Type B pancreatic cell (in vitro differentiated cells): ENCODE measurements around the gene SMPD3. TPM values are rescaled to one million over a fixed set of nuclear protein-coding genes. Genes with fewer than 3 reads are reported as not detected.

ENCODE experiments used
- DNase-seq: peaks from one replicate; pipeline ENCODE4 v3.0.0; 2021; ENCODE audit warnings: mixed read lengths; ENCODE audit not compliant: unreplicated experiment; ENCODE audit errors: extremely low spot score
- H3K27ac Mint-ChIP-seq: 2 replicates; pipeline ENCODE4 v1.8.0; 2021; ENCODE audit warnings: mild to moderate bottlenecking, mixed read lengths
- H3K27me3 Mint-ChIP-seq: 2 replicates; pipeline ENCODE4 v1.8.0; 2021; ENCODE audit warnings: mixed read lengths
- H3K36me3 Mint-ChIP-seq: 2 replicates; pipeline ENCODE4 v1.8.0; 2021; ENCODE audit warnings: mixed read lengths
- H3K4me1 Mint-ChIP-seq: one replicate; pipeline ENCODE4 v1.8.0; 2021; ENCODE audit warnings: mixed read lengths; ENCODE audit not compliant: unreplicated experiment
- H3K4me3 Mint-ChIP-seq: 2 replicates; pipeline ENCODE4 v1.8.0; 2021; ENCODE audit warnings: mild to moderate bottlenecking, mixed read lengths
- H3K9me3 Mint-ChIP-seq: 2 replicates; pipeline ENCODE4 v1.8.0; 2021; ENCODE audit warnings: mixed read lengths
- total RNA-seq: library from RNA; stranded (reverse); gene quantifications from 2 replicates; pipeline ENCODE4 v1.2.1, GENCODE V29; 2021; ENCODE audit warnings: low replicate concordance
- TF ChIP-seq, protein P1 (sequence below): fragments of 200-600 bp; sonication (generic); conservative IDR thresholded peaks from 2 replicates; pipeline ENCODE4 v1.5.0; 2021; ENCODE audit warnings: antibody characterized with exemption, mild to moderate bottlenecking

The SMPD3 gene
- total RNA-seq, 1 donor from 2014 or later: 4.5 TPM

DNA sequence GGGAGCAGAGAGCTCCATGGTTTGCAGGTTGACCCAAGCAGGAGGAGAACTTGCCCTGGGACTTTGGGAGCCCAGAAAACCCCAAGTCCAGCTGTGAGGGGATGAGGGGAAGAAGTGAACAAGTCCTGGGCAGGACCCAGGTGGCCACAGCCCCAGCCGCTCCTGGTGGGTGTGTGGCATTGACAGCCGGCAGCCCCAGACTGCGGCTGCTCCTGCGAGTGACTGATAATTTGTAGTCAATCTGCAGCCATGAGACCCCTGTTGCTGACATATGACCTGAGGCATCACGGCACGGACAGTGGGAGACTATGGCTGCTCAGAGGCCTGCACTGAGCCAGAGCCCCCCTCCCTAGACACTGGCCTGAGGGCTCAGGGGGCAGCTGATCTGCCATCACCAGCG is 71.1 kb downstream of the SMPD3 start:
- Mint-ChIP-seq H3K36me3 (no peaks in the 10 kb centered on the region), H3K27me3 (no peaks in the 10 kb centered on the region), H3K4me3 (no peak overlapping the region), H3K27ac (no peak overlapping the region), H3K4me1 (peaks cover 14% of the 10 kb centered on the region), H3K9me3 (no peaks in the 10 kb centered on the region)
- TF ChIP-seq, protein P1, sequence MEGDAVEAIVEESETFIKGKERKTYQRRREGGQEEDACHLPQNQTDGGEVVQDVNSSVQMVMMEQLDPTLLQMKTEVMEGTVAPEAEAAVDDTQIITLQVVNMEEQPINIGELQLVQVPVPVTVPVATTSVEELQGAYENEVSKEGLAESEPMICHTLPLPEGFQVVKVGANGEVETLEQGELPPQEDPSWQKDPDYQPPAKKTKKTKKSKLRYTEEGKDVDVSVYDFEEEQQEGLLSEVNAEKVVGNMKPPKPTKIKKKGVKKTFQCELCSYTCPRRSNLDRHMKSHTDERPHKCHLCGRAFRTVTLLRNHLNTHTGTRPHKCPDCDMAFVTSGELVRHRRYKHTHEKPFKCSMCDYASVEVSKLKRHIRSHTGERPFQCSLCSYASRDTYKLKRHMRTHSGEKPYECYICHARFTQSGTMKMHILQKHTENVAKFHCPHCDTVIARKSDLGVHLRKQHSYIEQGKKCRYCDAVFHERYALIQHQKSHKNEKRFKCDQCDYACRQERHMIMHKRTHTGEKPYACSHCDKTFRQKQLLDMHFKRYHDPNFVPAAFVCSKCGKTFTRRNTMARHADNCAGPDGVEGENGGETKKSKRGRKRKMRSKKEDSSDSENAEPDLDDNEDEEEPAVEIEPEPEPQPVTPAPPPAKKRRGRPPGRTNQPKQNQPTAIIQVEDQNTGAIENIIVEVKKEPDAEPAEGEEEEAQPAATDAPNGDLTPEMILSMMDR: no peak
- no peak for DNase-seq

DNA sequence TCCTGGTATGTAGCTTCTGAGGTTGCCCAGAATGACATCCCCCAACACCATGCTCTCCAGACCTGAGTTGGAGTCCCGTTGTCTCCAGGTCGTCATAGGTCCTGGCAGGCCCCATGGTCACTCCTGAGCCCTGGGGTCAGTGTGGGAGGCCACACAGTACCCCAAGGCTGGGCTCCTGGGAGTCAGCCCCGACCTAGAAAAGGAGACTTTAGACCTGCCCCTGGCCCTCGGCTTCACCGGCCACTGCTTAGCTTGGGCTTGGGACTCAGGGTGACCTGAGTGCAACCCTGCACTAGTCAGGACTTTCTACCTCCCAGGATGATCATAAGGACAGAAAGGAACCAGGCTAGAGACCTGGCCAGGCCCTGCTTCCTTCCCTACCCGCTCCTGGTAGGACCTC is 71.7 kb downstream of the SMPD3 start:
- TF ChIP-seq, protein P1: no peak
- H3K9me3 Mint-ChIP-seq: no peaks in the 10 kb centered on the region
- DNase-seq: no peak
- no peak overlapping the region for H3K4me3 Mint-ChIP-seq
- H3K4me1 Mint-ChIP-seq: peaks cover 10% of the 10 kb centered on the region
- H3K36me3 Mint-ChIP-seq: no peaks in the 10 kb centered on the region
- H3K27me3 Mint-ChIP-seq: no peaks in the 10 kb centered on the region
- H3K27ac Mint-ChIP-seq: no peak overlapping the region

DNA sequence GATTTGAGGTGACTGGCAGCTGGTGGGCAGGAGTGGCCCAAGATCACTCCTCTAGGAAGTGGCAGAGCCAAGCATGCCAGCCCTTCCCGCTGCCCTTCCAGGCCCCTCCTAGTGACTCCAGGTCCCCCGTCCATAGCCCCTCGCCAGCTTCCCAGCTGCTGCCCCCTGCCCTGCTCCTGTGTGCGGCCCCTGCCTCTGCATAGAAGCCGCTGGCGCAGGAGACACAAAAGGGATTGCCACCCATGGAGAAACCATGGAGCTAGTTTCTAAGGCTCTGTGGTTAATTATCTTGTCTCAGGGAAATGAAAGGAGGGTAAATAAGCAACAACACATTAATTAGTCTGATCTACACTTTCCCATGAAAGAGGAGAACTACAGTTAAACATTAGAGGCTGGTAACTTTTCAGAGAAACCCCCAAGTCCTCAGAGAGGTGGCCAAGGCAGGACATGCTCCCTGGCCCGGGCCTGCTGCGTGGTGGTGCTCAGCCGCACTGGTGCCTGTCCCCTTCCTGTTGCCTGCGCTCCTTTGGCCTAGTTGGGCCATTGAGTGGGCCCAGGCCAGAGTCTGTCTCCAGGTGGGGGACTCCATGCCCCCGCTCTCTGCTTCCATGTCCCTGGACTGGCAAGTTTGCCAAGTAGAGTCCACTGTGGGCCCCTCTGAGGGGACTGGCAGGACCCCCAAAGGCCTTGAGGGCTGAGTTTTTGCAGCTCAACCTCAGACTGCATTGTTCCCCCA is 72.3 kb downstream of the SMPD3 start:
- Mint-ChIP-seq H3K27ac (no peak overlapping the region), H3K4me1 (peaks cover 7% of the 10 kb centered on the region), H3K4me3 (no peak overlapping the region), H3K9me3 (no peaks in the 10 kb centered on the region), H3K27me3 (no peaks in the 10 kb centered on the region), H3K36me3 (no peaks in the 10 kb centered on the region)
- TF ChIP-seq, protein P1: no peak
- DNase-seq: no peak

DNA sequence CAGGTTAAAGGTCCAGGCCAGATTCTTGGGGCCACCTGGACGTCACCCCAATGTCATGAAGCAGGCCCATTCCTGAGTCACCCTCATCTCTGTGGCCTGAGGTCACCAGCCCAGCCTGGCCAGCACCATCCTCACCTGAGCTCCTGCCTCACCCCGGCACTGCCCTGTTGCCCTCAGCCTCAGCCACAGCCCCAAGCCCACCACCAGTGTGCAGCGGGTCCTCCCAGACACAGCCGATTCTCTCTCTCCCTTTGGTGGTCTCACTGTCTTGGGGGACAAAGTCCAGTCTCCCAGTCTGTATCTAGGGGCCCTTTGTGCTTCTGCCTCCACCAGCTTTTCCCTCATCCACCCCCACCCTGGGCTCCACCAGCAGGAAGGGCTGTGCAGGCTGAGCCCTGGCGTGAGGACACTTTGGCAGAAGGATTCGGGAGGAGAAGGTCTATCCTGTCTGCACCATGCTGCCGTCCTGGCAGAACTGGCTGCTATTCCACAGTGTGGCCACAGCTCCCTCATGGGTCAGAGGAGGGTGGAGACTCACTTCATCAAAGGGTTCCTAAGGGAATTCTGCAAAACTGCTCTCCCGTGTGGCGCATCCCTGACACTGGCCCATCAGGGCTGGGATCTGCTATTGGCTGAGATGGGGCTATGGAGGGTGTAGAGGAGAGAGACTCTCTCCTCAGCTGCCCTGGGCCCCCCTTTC is 73.2 kb downstream of the SMPD3 start:
- Mint-ChIP-seq H3K4me3 (no peak overlapping the region), H3K27me3 (no peaks in the 10 kb centered on the region), H3K9me3 (no peaks in the 10 kb centered on the region), H3K36me3 (no peaks in the 10 kb centered on the region), H3K4me1 (peaks cover 7% of the 10 kb centered on the region), H3K27ac (no peak overlapping the region)
- TF ChIP-seq, protein P1: no peak
- DNase-seq: no peak

DNA sequence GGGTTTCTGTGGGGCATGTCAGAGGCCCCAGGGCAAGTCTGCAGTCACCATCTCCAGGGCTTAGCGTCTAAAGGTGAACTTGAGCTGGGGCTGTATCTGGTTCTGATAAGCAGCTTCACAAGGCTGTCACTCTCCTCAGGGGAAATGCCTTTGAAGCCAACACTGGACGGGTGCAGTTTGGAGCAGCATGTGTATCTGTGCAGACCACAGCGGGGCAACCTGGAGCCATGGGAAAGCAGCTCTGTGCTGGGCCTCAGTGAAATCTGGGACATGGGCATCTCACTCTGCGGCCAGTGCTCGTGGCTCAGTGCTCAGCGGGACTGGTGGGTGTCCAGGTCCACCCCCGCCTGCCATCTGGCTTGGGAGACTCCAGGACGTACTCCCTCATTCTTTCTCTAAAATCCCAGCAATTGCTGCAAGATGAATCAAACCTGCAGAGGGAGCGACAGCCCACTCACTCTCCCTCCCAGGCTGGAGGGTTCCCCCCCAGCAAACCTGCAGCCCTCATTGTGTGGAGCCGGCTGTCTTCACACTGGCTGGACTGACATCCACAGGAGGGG is 74.0 kb downstream of the SMPD3 start:
- H3K27ac Mint-ChIP-seq: no peak overlapping the region
- H3K36me3 Mint-ChIP-seq: no peaks in the 10 kb centered on the region
- H3K4me3 Mint-ChIP-seq: no peak overlapping the region
- H3K4me1 Mint-ChIP-seq: peaks cover 7% of the 10 kb centered on the region
- H3K27me3 Mint-ChIP-seq: no peaks in the 10 kb centered on the region
- no peaks in the 10 kb centered on the region for H3K9me3 Mint-ChIP-seq
- no peak for DNase-seq
- TF ChIP-seq, protein P1: no peak
